ENCODE data around the gene MUC4. TPM values are rescaled to one million over a fixed set of nuclear protein-coding genes. Genes with fewer than 3 reads are reported as not detected.
"Not testable (repeated sequence)": the region's sequence is repeated elsewhere in the genome, so short reads cannot be mapped to it uniquely, and the experiment has no call there.

The MUC4 gene
- total RNA-seq, 1 donor from 2014 or later: not detected

GRCh38 chr3:195717416-195717815, 94.3 kb downstream of the MUC4 start:
- ATAC-seq (no peak), DNase-seq (ENCODE audit: missing footprints) (no peak)

GRCh38 chr3:195715583-195716266, 96.0 kb downstream of the MUC4 start:
- DNase-seq (ENCODE audit: missing footprints) (no peak), ATAC-seq (no peak)
- intact Hi-C loops (cut with DNase I): no loop called here

More at GRCh38 chr3:195717416-195717815, 94.3 kb downstream of the MUC4 start:
- intact Hi-C loops (cut with DNase I): no loop called here

GRCh38 chr3:195715134-195715533, 96.6 kb downstream of the MUC4 start:
- ATAC-seq (no peak), DNase-seq (ENCODE audit: missing footprints) (no peak)
- intact Hi-C loops (cut with DNase I): no loop called here

- no peak for DNase-seq (ENCODE audit: missing footprints)
Observed at GRCh38 chr3:195714380-195715011, 97.2 kb downstream of the MUC4 start.

GRCh38 chr3:195713150-195713549, 98.6 kb downstream of the MUC4 start:
- intact Hi-C loops (cut with DNase I); ATAC-seq; DNase-seq (ENCODE audit: missing footprints): not testable (repeated sequence)

More at GRCh38 chr3:195714380-195715011, 97.2 kb downstream of the MUC4 start:
- peak; percentile 62 for ATAC-seq
- intact Hi-C loops (cut with DNase I): no loop called here

- intact Hi-C loops (cut with DNase I); DNase-seq (ENCODE audit: missing footprints); ATAC-seq: not testable (repeated sequence)
Observed at GRCh38 chr3:195712535-195712910, 99.2 kb downstream of the MUC4 start.

- intact Hi-C loops (cut with DNase I): no loop called here
- ATAC-seq: no peak
- no peak for DNase-seq (ENCODE audit: missing footprints)
Observed at GRCh38 chr3:195711813-195712534, 99.8 kb downstream of the MUC4 start.

GRCh38 chr3:195711091-195711812, 100.5 kb downstream of the MUC4 start:
- ATAC-seq: not testable (repeated sequence)

GRCh38 chr3:195710126-195710905, 101.4 kb downstream of the MUC4 start:
- ATAC-seq; intact Hi-C loops (cut with DNase I); DNase-seq (ENCODE audit: missing footprints): not testable (repeated sequence)

More at GRCh38 chr3:195711091-195711812, 100.5 kb downstream of the MUC4 start:
- intact Hi-C loops (cut with DNase I); DNase-seq (ENCODE audit: missing footprints): not testable (repeated sequence)

- ATAC-seq (no peak), DNase-seq (ENCODE audit: missing footprints) (no peak)
- intact Hi-C loops (cut with DNase I): no loop called here
Observed at GRCh38 chr3:195709676-195710085, 102.0 kb downstream of the MUC4 start.

GRCh38 chr3:195708626-195709481, 102.9 kb downstream of the MUC4 start:
- ATAC-seq: no peak
- intact Hi-C loops (cut with DNase I): no loop called here
- no peak for DNase-seq (ENCODE audit: missing footprints)

- ATAC-seq: no peak
- no peak for DNase-seq (ENCODE audit: missing footprints)
- intact Hi-C loops (cut with DNase I): no loop called here
Observed at GRCh38 chr3:195708061-195708460, 103.7 kb downstream of the MUC4 start.

- ATAC-seq (no peak), DNase-seq (ENCODE audit: missing footprints) (no peak)
- intact Hi-C loops (cut with DNase I): no loop called here
Observed at GRCh38 chr3:195705081-195705991, 106.4 kb downstream of the MUC4 start.

GRCh38 chr3:195704433-195704999, 107.2 kb downstream of the MUC4 start:
- intact Hi-C loops (cut with DNase I): no loop called here
- DNase-seq (ENCODE audit: missing footprints) (no peak), ATAC-seq (no peak)

GRCh38 chr3:195703776-195704175, 108.0 kb downstream of the MUC4 start:
- intact Hi-C loops (cut with DNase I): no loop called here
- ATAC-seq: no peak
- no peak for DNase-seq (ENCODE audit: missing footprints)
